Fibroblast of lung (primary cell): ENCODE data around the gene TAGAP. TPM values are rescaled to one million over a fixed set of nuclear protein-coding genes. Genes with fewer than 3 reads are reported as not detected.

Source experiments
- DNase-seq, 2 donors: peaks; one replicate each; pipeline versions ENCODE4 v3.0.0 to v3.0.0-alpha.2; 2010; ENCODE audit warnings: low read depth in 2 of 2
- H2AFZ ChIP-seq: 2 replicates; pipeline ENCODE4 v1.5.1; 2012; ENCODE audit warnings: low read length, control low read depth, inconsistent platforms
- H3K27ac ChIP-seq: 2 replicates; pipeline ENCODE4 v1.5.1; 2011; ENCODE audit warnings: low read length, control low read depth; ENCODE audit not compliant: insufficient read depth
- H3K27me3 ChIP-seq: 2 replicates; pipeline ENCODE4 v1.5.1; 2011; ENCODE audit warnings: mild to moderate bottlenecking, low read length; ENCODE audit not compliant: control insufficient read depth, insufficient read depth
- H3K36me3 ChIP-seq: 2 replicates; pipeline ENCODE4 v1.5.1; 2011; ENCODE audit warnings: low read length; ENCODE audit not compliant: control insufficient read depth, insufficient read depth
- H3K4me1 ChIP-seq: 2 replicates; pipeline ENCODE4 v1.5.1; 2011; ENCODE audit warnings: low read length; ENCODE audit not compliant: control insufficient read depth, insufficient read depth; ENCODE audit errors: extremely low read depth
- H3K4me2 ChIP-seq: 2 replicates; pipeline ENCODE4 v1.5.1; 2011; ENCODE audit warnings: low read length, control low read depth; ENCODE audit not compliant: insufficient read depth; ENCODE audit errors: extremely low read depth
- H3K4me3 ChIP-seq, 4 experiments: fragments of 200-600 bp in 1 of 4; sonication (generic) in 1 of 4; replicated peaks in 1 of 4; 2 replicates each; pipeline ENCODE4 v1.5.1; 2011 to 2016; ENCODE audit warnings: low read length in 4 of 4, low read depth in 3 of 4, mild to moderate bottlenecking in 3 of 4, control low read depth in 2 of 4, inconsistent platforms in 1 of 4, mixed read lengths in 1 of 4; ENCODE audit not compliant: insufficient read depth in 1 of 4; ENCODE audit errors: control extremely low read depth in 1 of 4
- H3K79me2 ChIP-seq: 2 replicates; pipeline ENCODE4 v1.5.1; 2012; ENCODE audit warnings: mild to moderate bottlenecking, low read length, inconsistent platforms; ENCODE audit not compliant: control insufficient read depth, insufficient read depth
- H3K9ac ChIP-seq: 2 replicates; pipeline ENCODE4 v1.5.1; 2011; ENCODE audit warnings: mild to moderate bottlenecking, low read length, control low read depth; ENCODE audit not compliant: insufficient read depth
- H3K9me3 ChIP-seq: 2 replicates; pipeline ENCODE4 v1.5.1; 2012; ENCODE audit warnings: low read depth, low read length; ENCODE audit not compliant: control insufficient read depth, insufficient read depth
- H4K20me1 ChIP-seq: 2 replicates; pipeline ENCODE4 v1.5.1; 2011; ENCODE audit warnings: low read length; ENCODE audit not compliant: control insufficient read depth, insufficient read depth; ENCODE audit errors: extremely low read depth
- EZH2 ChIP-seq: IDR thresholded peaks from 2 replicates; pipeline ENCODE4 v1.5.1; 2012; ENCODE audit warnings: low read length, control low read depth, mild to moderate bottlenecking; ENCODE audit errors: missing control alignments
- polyA plus RNA-seq, 2 donors: library from polyadenylated mRNA; depleted of rRNA in 1 of 2; stranded (reverse) in 1 of 2; unstranded in 1 of 2; fragments of >200 nt; gene quantifications; 2 replicates each; pipeline ENCODE4 v1.2.1, GENCODE V29; 2011 to 2012; ENCODE audit warnings: missing spikeins in 1 of 2
- total RNA-seq: library from RNA; depleted of rRNA; stranded (reverse); fragments of >200 nt; gene quantifications from 2 replicates; pipeline ENCODE4 v1.2.1, GENCODE V29; 2014
- TF ChIP-seq, protein P1 (sequence below), 2 donors: IDR thresholded peaks in 1 of 2; conservative IDR thresholded peaks in 1 of 2; 1 replicate in 1 of 2; 2 replicates in 1 of 2; pipeline ENCODE4 v1.5.1; 2011 to 2012; ENCODE audit warnings: low read length in 2 of 2, control low read depth in 1 of 2, inconsistent platforms in 1 of 2, low read depth in 1 of 2, mild to moderate bottlenecking in 1 of 2

TAGAP gene
- total and polyA plus RNA-seq, 2 donors (not counting 1 experiment from before 2014, with no cell fraction given): not detected

DNA sequence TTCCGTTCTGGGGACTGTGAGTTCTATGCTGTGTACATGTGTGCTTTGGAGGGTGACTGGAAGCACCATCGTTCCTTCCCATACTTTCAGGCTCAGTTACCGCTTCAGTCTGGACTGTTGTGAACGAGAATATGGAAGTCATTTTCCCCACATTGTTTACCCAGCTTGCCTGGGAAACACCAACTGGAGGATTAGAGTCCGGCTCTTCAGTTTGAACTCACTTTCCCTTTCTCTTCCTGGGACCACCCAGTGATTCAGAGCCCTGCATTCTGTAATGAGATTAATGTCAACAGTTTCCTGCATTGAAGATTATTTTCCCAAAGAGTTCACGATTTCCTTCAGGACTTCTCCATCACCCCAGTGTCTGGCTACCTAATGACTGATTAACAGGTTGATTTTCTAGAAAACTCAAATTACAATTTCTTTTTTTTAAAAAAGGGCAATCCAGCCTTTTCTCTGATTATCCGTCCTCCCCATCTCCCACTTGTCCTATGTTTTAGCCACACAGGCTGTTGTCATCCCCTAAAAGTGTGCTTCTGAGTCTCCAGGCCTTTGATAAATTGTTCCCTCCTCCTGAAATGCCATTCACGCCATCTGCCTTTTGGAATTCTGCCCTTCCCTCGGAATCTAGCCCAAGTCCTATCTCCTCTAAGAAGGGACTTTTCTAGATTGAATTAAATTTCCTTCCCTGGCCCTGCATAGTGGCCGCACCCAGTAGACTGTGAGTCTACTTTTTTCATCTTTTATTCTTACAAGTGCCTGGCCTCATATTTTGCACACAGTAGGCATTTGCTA, 3.3 kb upstream of the TAGAP start:
- TF ChIP-seq, protein P1, sequence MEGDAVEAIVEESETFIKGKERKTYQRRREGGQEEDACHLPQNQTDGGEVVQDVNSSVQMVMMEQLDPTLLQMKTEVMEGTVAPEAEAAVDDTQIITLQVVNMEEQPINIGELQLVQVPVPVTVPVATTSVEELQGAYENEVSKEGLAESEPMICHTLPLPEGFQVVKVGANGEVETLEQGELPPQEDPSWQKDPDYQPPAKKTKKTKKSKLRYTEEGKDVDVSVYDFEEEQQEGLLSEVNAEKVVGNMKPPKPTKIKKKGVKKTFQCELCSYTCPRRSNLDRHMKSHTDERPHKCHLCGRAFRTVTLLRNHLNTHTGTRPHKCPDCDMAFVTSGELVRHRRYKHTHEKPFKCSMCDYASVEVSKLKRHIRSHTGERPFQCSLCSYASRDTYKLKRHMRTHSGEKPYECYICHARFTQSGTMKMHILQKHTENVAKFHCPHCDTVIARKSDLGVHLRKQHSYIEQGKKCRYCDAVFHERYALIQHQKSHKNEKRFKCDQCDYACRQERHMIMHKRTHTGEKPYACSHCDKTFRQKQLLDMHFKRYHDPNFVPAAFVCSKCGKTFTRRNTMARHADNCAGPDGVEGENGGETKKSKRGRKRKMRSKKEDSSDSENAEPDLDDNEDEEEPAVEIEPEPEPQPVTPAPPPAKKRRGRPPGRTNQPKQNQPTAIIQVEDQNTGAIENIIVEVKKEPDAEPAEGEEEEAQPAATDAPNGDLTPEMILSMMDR (conservative IDR thresholded peaks at IDR 0.05 in 1 of 2, IDR thresholded peaks at IDR 0.05 in 1 of 2; ENCODE audit: low read depth in 1 of 2, low read length in 2 of 2): no peak
- no peak for TF ChIP-seq EZH2
- Histone ChIP-seq H3K4me3 (no peak overlapping the region), H3K4me2 (no peak overlapping the region), H3K36me3 (no peaks in the 10 kb centered on the region), H4K20me1 (no peaks in the 10 kb centered on the region), H2AFZ (no peak overlapping the region), H3K4me1 (no peaks in the 10 kb centered on the region), H3K9me3 (no peaks in the 10 kb centered on the region), H3K79me2 (no peaks in the 10 kb centered on the region), H3K27ac (no peak overlapping the region), H3K27me3 (peaks cover 9% of the 10 kb centered on the region), H3K9ac (no peak overlapping the region)
- DNase-seq: no peak

DNA sequence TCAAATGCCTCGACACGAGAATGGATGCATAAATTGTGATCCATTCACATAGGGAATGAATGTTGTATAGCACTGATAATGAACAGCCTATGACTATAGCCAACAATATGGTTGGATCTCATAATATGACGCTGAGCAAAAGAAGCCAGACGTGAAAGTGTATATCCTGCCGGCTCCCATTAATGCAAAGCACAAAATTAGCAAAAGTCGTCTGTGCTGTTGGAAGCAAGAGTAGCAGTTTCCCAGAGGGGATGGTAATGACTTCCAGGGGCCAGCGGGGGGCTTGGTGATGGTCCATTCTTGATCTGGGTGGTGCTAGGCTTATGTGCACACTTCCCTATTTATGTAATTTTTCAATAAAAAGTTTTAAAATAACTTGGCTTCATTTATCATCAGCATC, 1.0 kb upstream of the TAGAP start:
- H2AFZ ChIP-seq: no peak overlapping the region
- H3K9me3 ChIP-seq: no peaks in the 10 kb centered on the region
- H3K4me2 ChIP-seq: no peak overlapping the region
- no peaks in the 10 kb centered on the region for H3K36me3 ChIP-seq
- no peak overlapping the region for H3K27ac ChIP-seq
- no peak overlapping the region for H3K4me3 ChIP-seq
- TF ChIP-seq EZH2: no peak
- TF ChIP-seq, protein P1 (conservative IDR thresholded peaks at IDR 0.05 in 1 of 2, IDR thresholded peaks at IDR 0.05 in 1 of 2; ENCODE audit: low read depth in 1 of 2, low read length in 2 of 2): no peak
- no peak overlapping the region for H3K9ac ChIP-seq
- H3K27me3 ChIP-seq: peaks cover 6% of the 10 kb centered on the region
- DNase-seq: no peak
- H3K79me2 ChIP-seq: no peaks in the 10 kb centered on the region
- H3K4me1 ChIP-seq: no peaks in the 10 kb centered on the region
- H4K20me1 ChIP-seq: no peaks in the 10 kb centered on the region

DNA sequence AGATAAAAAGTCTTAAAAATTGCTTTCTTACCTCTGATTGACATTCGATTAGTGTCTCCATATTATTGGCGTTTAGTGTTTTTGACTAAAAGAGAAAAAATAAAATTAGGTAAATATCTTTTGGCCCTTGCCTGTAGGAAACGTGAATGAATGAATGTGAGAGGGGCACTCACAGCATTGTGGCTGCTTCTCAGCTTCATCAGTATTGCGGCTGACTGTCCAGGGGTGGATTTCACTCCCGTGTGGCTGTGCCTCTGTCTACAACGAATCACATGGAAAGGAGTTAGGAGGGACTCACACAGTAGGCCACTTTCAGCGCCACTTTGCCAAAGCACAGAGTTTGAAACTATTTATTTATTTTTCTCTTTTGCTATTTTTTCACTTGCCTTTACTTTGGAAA, 844 bp downstream of the TAGAP start:
- H3K4me1 ChIP-seq: no peaks in the 10 kb centered on the region
- H3K27me3 ChIP-seq: peaks cover 9% of the 10 kb centered on the region
- no peak for TF ChIP-seq EZH2
- TF ChIP-seq, protein P1 (conservative IDR thresholded peaks at IDR 0.05 in 1 of 2, IDR thresholded peaks at IDR 0.05 in 1 of 2; ENCODE audit: low read depth in 1 of 2, low read length in 2 of 2): no peak

More for the DNA sequence above, 844 bp downstream of the TAGAP start:
- Histone ChIP-seq H2AFZ (no peak overlapping the region), H3K4me2 (no peak overlapping the region), H3K9ac (no peak overlapping the region), H4K20me1 (no peaks in the 10 kb centered on the region), H3K4me3 (no peak overlapping the region), H3K9me3 (no peaks in the 10 kb centered on the region), H3K36me3 (no peaks in the 10 kb centered on the region), H3K79me2 (no peaks in the 10 kb centered on the region), H3K27ac (no peak overlapping the region)
- no peak for DNase-seq
